A549 (cell line): ENCODE measurements around the gene SLC35F3. TPM values are rescaled to one million over a fixed set of nuclear protein-coding genes. Genes with fewer than 3 reads are reported as not detected.

Experiments used
- ATAC-seq, 2 experiments: fragments of 200-7000 bp in 1 of 2; fragments of >200 bp in 1 of 2; cut with Nextera tagmentation in 1 of 2; cut with Tn5 transposase in 1 of 2; 3 replicates each; pipeline versions ENCODE4 v1.8.0 to v1.9.1; 2018 to 2020; ENCODE audit warnings: mild to moderate bottlenecking in 1 of 2, moderate library complexity in 1 of 2
- CTCF ChIA-PET: fragments of 300-600 bp; sonication (Branson Sonifier 250); formaldehyde crosslinking; extraction: SDS; loops from one replicate; lab custom pipeline; 2021; ENCODE audit warnings: antibody characterized with exemption, inconsistent platforms; lab: Yijun Ruan, JAX
- POLR2A ChIA-PET: fragments of 350-600 bp; formaldehyde crosslinking; extraction: SDS; loops from one replicate; lab custom pipeline; 2021; ENCODE audit warnings: antibody characterized with exemption, inconsistent platforms; lab: Yijun Ruan, JAX
- DNase-seq, 2 experiments: peaks; one replicate each; pipeline versions ENCODE4 v3.0.0 to v3.0.0-alpha.2; 2011 to 2016; ENCODE audit warnings: low read depth in 1 of 2, low spot score in 1 of 2
- FAIRE-seq: peaks from 2 replicates; lab custom pipeline; 2011; peaks lifted over from hg19 to GRCh38; lab: Jason Lieb, UNC
- H3K27ac ChIP-seq, 2 experiments: fragments of >200 bp; sonication (Bioruptor Twin); formaldehyde crosslinking; 3 replicates each; pipeline ENCODE4 v1.5.1; 2016 to 2017
- H3K4me1 ChIP-seq: fragments of >200 bp; sonication (Bioruptor Twin); formaldehyde crosslinking; 3 replicates; pipeline ENCODE4 v1.6.1; 2016
- H3K4me2 ChIP-seq: fragments of >200 bp; sonication (Bioruptor Twin); formaldehyde crosslinking; 3 replicates; pipeline ENCODE4 v1.6.1; 2016
- H3K4me3 ChIP-seq: fragments of >200 bp; sonication (Bioruptor Twin); formaldehyde crosslinking; 3 replicates; pipeline ENCODE4 v1.5.1; 2016
- H3K9me3 ChIP-seq: fragments of >200 bp; sonication (Bioruptor Twin); formaldehyde crosslinking; 3 replicates; pipeline ENCODE4 v1.6.1; 2016
- BHLHE40 ChIP-seq: IDR thresholded peaks from 2 replicates; pipeline ENCODE4 v1.6.1; 2012; ENCODE audit warnings: low read depth, low read length, inconsistent platforms
- CHD2 ChIP-seq: fragments of 150-350 bp; IDR thresholded peaks from 2 replicates; pipeline ENCODE4 v1.6.1; 2014; ENCODE audit warnings: low read length; ENCODE audit not compliant: partially characterized antibody
- CHD4 ChIP-seq: fragments of 200-600 bp; sonication (generic); IDR thresholded peaks from 2 replicates; pipeline ENCODE4 v1.6.1; 2016; ENCODE audit warnings: antibody characterized with exemption, mild to moderate bottlenecking, borderline replicate concordance
- E2F6 ChIP-seq: IDR thresholded peaks from 2 replicates; pipeline ENCODE4 v1.6.1; 2012; ENCODE audit warnings: low read depth, borderline replicate concordance
- EHF ChIP-seq: fragments of 250-450 bp; sonication (Bioruptor Pico); IDR thresholded peaks from 2 replicates; pipeline ENCODE4 v1.5.0; 2020; ENCODE audit warnings: mild to moderate bottlenecking
- ELK1 ChIP-seq: fragments of 150-350 bp; IDR thresholded peaks from 2 replicates; pipeline ENCODE4 v1.6.1; 2014; ENCODE audit warnings: low read depth, mild to moderate bottlenecking, low read length
- FOSL2 ChIP-seq, 2 experiments: fragments of 450-650 bp in 1 of 2; fragments of >200 bp in 1 of 2; sonication (Bioruptor Twin) in 1 of 2; formaldehyde crosslinking; IDR thresholded peaks; 2 replicates each; pipeline versions ENCODE4 v1.5.0 to v1.6.1; 2016 to 2020; ENCODE audit warnings: mild to moderate bottlenecking in 1 of 2, moderate library complexity in 1 of 2
- HEYL ChIP-seq: fragments of 250-450 bp; sonication (Bioruptor Pico); IDR thresholded peaks from 2 replicates; pipeline ENCODE4 v1.8.0; 2021; ENCODE audit warnings: mild to moderate bottlenecking, moderate library complexity
- MAFK ChIP-seq: fragments of 450-650 bp; IDR thresholded peaks from 2 replicates; pipeline ENCODE4 v1.6.1; 2014; ENCODE audit not compliant: partially characterized antibody
- MAX ChIP-seq: IDR thresholded peaks from 2 replicates; pipeline ENCODE4 v1.6.1; 2012
- MAZ ChIP-seq: fragments of 150-350 bp; IDR thresholded peaks from 2 replicates; pipeline ENCODE4 v1.6.1; 2014; ENCODE audit warnings: antibody characterized with exemption, low read depth, low read length, borderline replicate concordance
- NFE2L2 ChIP-seq: fragments of 150-350 bp; conservative IDR thresholded peaks from 2 replicates; pipeline ENCODE4 v1.6.1; 2014; ENCODE audit warnings: low read length
- NPAS2 ChIP-seq: fragments of 250-450 bp; sonication (Bioruptor Pico); IDR thresholded peaks from 2 replicates; pipeline ENCODE4 v1.8.0; 2022; ENCODE audit warnings: mild to moderate bottlenecking, moderate library complexity, borderline replicate concordance
- NR3C1 ChIP-seq: fragments of >200 bp; sonication (Bioruptor Twin); formaldehyde crosslinking; IDR thresholded peaks from 3 replicates; pipeline ENCODE4 v1.6.1; 2017
- POLR2A ChIP-seq: IDR thresholded peaks from 2 replicates; pipeline ENCODE4 v1.6.1; 2012; ENCODE audit warnings: mild to moderate bottlenecking, low read length
- RAD21 ChIP-seq, 2 experiments: fragments of >200 bp in 1 of 2; sonication (Bioruptor Twin) in 1 of 2; formaldehyde crosslinking in 1 of 2; IDR thresholded peaks in 1 of 2; conservative IDR thresholded peaks in 1 of 2; 2 replicates in 1 of 2; 3 replicates in 1 of 2; pipeline ENCODE4 v1.6.1; 2012 to 2018; ENCODE audit warnings: inconsistent platforms in 1 of 2
- REST ChIP-seq: fragments of 200-600 bp; sonication (generic); IDR thresholded peaks from 2 replicates; pipeline ENCODE4 v1.6.1; 2016; ENCODE audit warnings: antibody characterized with exemption, mild to moderate bottlenecking, moderate library complexity
- RFX5 ChIP-seq: fragments of 450-650 bp; IDR thresholded peaks from 2 replicates; pipeline ENCODE4 v1.7.1; 2014; ENCODE audit warnings: antibody characterized with exemption, mild to moderate bottlenecking, moderate library complexity
- RNF2 ChIP-seq: fragments of 200-600 bp; sonication (generic); IDR thresholded peaks from 2 replicates; pipeline ENCODE4 v1.6.1; 2016; ENCODE audit warnings: low read depth, mild to moderate bottlenecking, antibody characterized with exemption, moderate library complexity, borderline replicate concordance
- SREBF2 ChIP-seq: fragments of 450-650 bp; IDR thresholded peaks from 2 replicates; pipeline ENCODE4 v1.6.1; 2014; ENCODE audit warnings: mild to moderate bottlenecking, moderate library complexity
- ZC3H11A ChIP-seq: fragments of 450-650 bp; IDR thresholded peaks from 2 replicates; pipeline ENCODE4 v1.6.1; 2014; ENCODE audit warnings: antibody characterized with exemption, mild to moderate bottlenecking
- ZFP36 ChIP-seq: fragments of 450-650 bp; IDR thresholded peaks from 2 replicates; pipeline ENCODE4 v1.6.1; 2014; ENCODE audit warnings: borderline replicate concordance; ENCODE audit not compliant: partially characterized antibody
- ZSCAN20 ChIP-seq: fragments of 250-450 bp; sonication (Bioruptor Pico); IDR thresholded peaks from 2 replicates; pipeline ENCODE4 v1.8.0; 2022; ENCODE audit warnings: mild to moderate bottlenecking, moderate library complexity
- WGBS: methylation state at CpG from one replicate; pipeline ENCODE4 v1.1.6; 2017; ENCODE audit errors: missing lambda C conversion rate; 5-methylcytosine and 5-hydroxymethylcytosine counted together
- polyA plus RNA-seq, 4 experiments: library from polyadenylated mRNA; depleted of rRNA in 3 of 4; stranded (reverse); fragments of >200 nt; fragmentation: RNase III in 1 of 4; extraction: RNeasy Plus Mini Kit Qiagen cat#74134 plus additional on column Dnase treatment in 1 of 4; gene quantifications; 2 replicates in 3 of 4; 3 replicates in 1 of 4; pipeline ENCODE4 v1.2.3, GENCODE V29; 2011 to 2017

Gene SLC35F3
- polyA plus RNA-seq, 2 of the 4 experiments (the other 2 are of a cell fraction): 5.5 to 7.8 TPM

GRCh38 chr1:234295068-234295467 is 390.6 kb downstream of the SLC35F3 start:
- H3K9me3 ChIP-seq: peaks cover 11% of the 10 kb centered on the region; the same call in 2 of the 3 replicates
- no peak overlapping the region for H3K4me2 ChIP-seq
- no peak overlapping the region for H3K4me3 ChIP-seq
- FAIRE-seq (no peak), ATAC-seq (no peak), DNase-seq (no peak)
- no peak overlapping the region for H3K27ac ChIP-seq
- 73% methylated on average over 5 of the region's 5 CpGs for WGBS
- TF ChIP-seq EHF (CRISPR knock-in tag) (no peak), SREBF2 (no peak), NFE2L2 (no peak), ZC3H11A (no peak), ZSCAN20 (no peak), HEYL (CRISPR knock-in tag) (no peak), RNF2 (no peak), RFX5 (no peak), NPAS2 (CRISPR knock-in tag) (no peak), BHLHE40 (no peak), MAFK (no peak), CHD2 (no peak), ELK1 (no peak), CHD4 (no peak), NR3C1 (no peak), REST (no peak)
- H3K4me1 ChIP-seq: no peaks in the 10 kb centered on the region
- ChIA-PET CTCF (interaction anchor here (1.4 to 2.7 kb wide), 4 partner anchors 8 to 141 kb away, joined by 3 to 10 read pairs (median 4); no protein-coding TSS in a partner anchor), POLR2A (no interaction called here)

- CTCF ChIA-PET: interaction anchor here (1.4 to 2.7 kb wide), 3 partner anchors 14 to 141 kb away, joined by 3 to 10 read pairs (median 4); no protein-coding TSS in a partner anchor
- Histone ChIP-seq H3K4me1 (no peaks in the 10 kb centered on the region), H3K4me3 (no peak overlapping the region), H3K27ac (no peak overlapping the region), H3K9me3 (peaks cover 5% of the 10 kb centered on the region; the same call in 1 of the 3 replicates), H3K4me2 (no peak overlapping the region)
- no peak for DNase-seq
- no peak for ATAC-seq
- POLR2A ChIA-PET: no interaction called here
- WGBS: 81% methylated on average over 2 of the region's 2 CpGs
- no peak for FAIRE-seq
- TF ChIP-seq MAZ: no peak
- TF ChIP-seq FOSL2 (IDR thresholded peaks at IDR 0.05): no peak
- no peak for TF ChIP-seq FOSL2 (CRISPR knock-in tag; IDR thresholded peaks at IDR 0.05)
- no peak for TF ChIP-seq E2F6
- no peak for TF ChIP-seq POLR2A
- TF ChIP-seq ZFP36: no peak
- no peak for TF ChIP-seq MAX
- TF ChIP-seq RAD21 (conservative IDR thresholded peaks at IDR 0.05 in 1 of 2, IDR thresholded peaks at IDR 0.05 in 1 of 2): no peak
Observed at GRCh38 chr1:234295626-234296025, 391.1 kb downstream of the SLC35F3 start.
